Neural cell (in vitro differentiated cells): Measurements from ENCODE around the gene BCDIN3D.

Experiments
- CTCF ChIP-seq: fragments of 450-650 bp; IDR thresholded peaks from 2 replicates; pipeline ENCODE4 v1.5.1; 2014; ENCODE audit warnings: antibody characterized with exemption, mild to moderate bottlenecking, moderate library complexity; ENCODE audit not compliant: poor library complexity, severe bottlenecking
- EP300 ChIP-seq: fragments of 450-650 bp; conservative IDR thresholded peaks from 2 replicates; pipeline ENCODE4 v1.6.1; 2014; ENCODE audit warnings: antibody characterized with exemption, mild to moderate bottlenecking, moderate library complexity; ENCODE audit not compliant: poor library complexity, severe bottlenecking
- EZH2 ChIP-seq: fragments of 200-600, 300-800 bp; shearing (Covaris generic), sonication (generic); IDR thresholded peaks from 2 replicates; pipeline ENCODE4 v1.6.1; 2014; ENCODE audit warnings: antibody characterized with exemption, low read length, borderline replicate concordance, mild to moderate bottlenecking; ENCODE audit not compliant: insufficient read depth, poor library complexity, severe bottlenecking
- MXI1 ChIP-seq: fragments of 450-650 bp; conservative IDR thresholded peaks from 2 replicates; pipeline ENCODE4 v1.6.1; 2014; ENCODE audit warnings: antibody characterized with exemption, mild to moderate bottlenecking; ENCODE audit not compliant: poor library complexity, severe bottlenecking
- POLR2AphosphoS5 ChIP-seq: IDR thresholded peaks from 2 replicates; pipeline ENCODE4 v1.6.1; 2012
- RAD21 ChIP-seq: fragments of 450-650 bp; conservative IDR thresholded peaks from 2 replicates; pipeline ENCODE4 v1.6.1; 2014; ENCODE audit warnings: antibody characterized with exemption, mild to moderate bottlenecking, moderate library complexity
- REST ChIP-seq: IDR thresholded peaks from 2 replicates; pipeline ENCODE4 v1.6.1; 2012; ENCODE audit warnings: borderline replicate concordance
- SMC3 ChIP-seq: fragments of 450-650 bp; conservative IDR thresholded peaks from 2 replicates; pipeline ENCODE4 v1.6.1; 2014; ENCODE audit warnings: antibody characterized with exemption, mild to moderate bottlenecking, moderate library complexity; ENCODE audit not compliant: poor library complexity
- TAF1 ChIP-seq: IDR thresholded peaks from 2 replicates; pipeline ENCODE4 v1.6.1; 2012; ENCODE audit warnings: low read depth

- TF ChIP-seq CTCF, result no peak
- no peak for TF ChIP-seq POLR2AphosphoS5
- TF ChIP-seq REST, result no peak
- TF ChIP-seq EZH2, result no peak
- no peak for TF ChIP-seq MXI1
- TF ChIP-seq TAF1, result no peak
- TF ChIP-seq EP300, result no peak
- no peak for TF ChIP-seq RAD21
- no peak for TF ChIP-seq SMC3
These were observed 29.8 kb downstream of the BCDIN3D start for GRCh38 chr12:49813131-49813530.
